Endothelial cell (in vitro differentiated cells): ENCODE data around the gene CDKAL1. TPM values are rescaled to one million over a fixed set of nuclear protein-coding genes. Genes with fewer than 3 reads are reported as not detected.

Experiments
- DNase-seq: peaks from one replicate; pipeline ENCODE4 v3.0.0; 2021; ENCODE audit warnings: low spot score
- H3K27ac Mint-ChIP-seq: one replicate; pipeline ENCODE4 v1.8.0; 2021; ENCODE audit warnings: mixed read lengths, inconsistent platforms; ENCODE audit not compliant: unreplicated experiment
- H3K27me3 Mint-ChIP-seq: one replicate; pipeline ENCODE4 v1.8.0; 2021; ENCODE audit warnings: mild to moderate bottlenecking, moderate library complexity, mixed read lengths, inconsistent platforms; ENCODE audit not compliant: unreplicated experiment
- H3K36me3 Mint-ChIP-seq: one replicate; pipeline ENCODE4 v1.8.0; 2021; ENCODE audit warnings: mild to moderate bottlenecking, low read depth, mixed read lengths, inconsistent platforms; ENCODE audit not compliant: unreplicated experiment
- H3K4me1 Mint-ChIP-seq: one replicate; pipeline ENCODE4 v1.8.0; 2021; ENCODE audit warnings: mild to moderate bottlenecking, mixed read lengths, inconsistent platforms; ENCODE audit not compliant: unreplicated experiment
- H3K4me3 Mint-ChIP-seq: one replicate; pipeline ENCODE4 v1.8.0; 2021; ENCODE audit warnings: mild to moderate bottlenecking, mixed read lengths, inconsistent platforms; ENCODE audit not compliant: unreplicated experiment
- H3K9me3 Mint-ChIP-seq: one replicate; pipeline ENCODE4 v1.8.0; 2021; ENCODE audit warnings: mixed read lengths, inconsistent platforms; ENCODE audit not compliant: unreplicated experiment
- total RNA-seq: library from RNA; stranded (reverse); fragmentation: NEBNext Ultra II Directional; extraction: Animal tissue kit (Norgen Biotek cat#: 25700); gene quantifications from one replicate; pipeline ENCODE4 v1.2.1, GENCODE V29; 2021; ENCODE audit not compliant: unreplicated experiment
- TF ChIP-seq, protein P1 (sequence below): fragments of 200-600 bp; sonication (generic); IDR thresholded peaks from one replicate; pipeline ENCODE4 v1.5.0; 2021; ENCODE audit warnings: antibody characterized with exemption; ENCODE audit not compliant: unreplicated experiment

The CDKAL1 gene
- total RNA-seq, 1 donor from 2014 or later, result 43.9 TPM

DNA sequence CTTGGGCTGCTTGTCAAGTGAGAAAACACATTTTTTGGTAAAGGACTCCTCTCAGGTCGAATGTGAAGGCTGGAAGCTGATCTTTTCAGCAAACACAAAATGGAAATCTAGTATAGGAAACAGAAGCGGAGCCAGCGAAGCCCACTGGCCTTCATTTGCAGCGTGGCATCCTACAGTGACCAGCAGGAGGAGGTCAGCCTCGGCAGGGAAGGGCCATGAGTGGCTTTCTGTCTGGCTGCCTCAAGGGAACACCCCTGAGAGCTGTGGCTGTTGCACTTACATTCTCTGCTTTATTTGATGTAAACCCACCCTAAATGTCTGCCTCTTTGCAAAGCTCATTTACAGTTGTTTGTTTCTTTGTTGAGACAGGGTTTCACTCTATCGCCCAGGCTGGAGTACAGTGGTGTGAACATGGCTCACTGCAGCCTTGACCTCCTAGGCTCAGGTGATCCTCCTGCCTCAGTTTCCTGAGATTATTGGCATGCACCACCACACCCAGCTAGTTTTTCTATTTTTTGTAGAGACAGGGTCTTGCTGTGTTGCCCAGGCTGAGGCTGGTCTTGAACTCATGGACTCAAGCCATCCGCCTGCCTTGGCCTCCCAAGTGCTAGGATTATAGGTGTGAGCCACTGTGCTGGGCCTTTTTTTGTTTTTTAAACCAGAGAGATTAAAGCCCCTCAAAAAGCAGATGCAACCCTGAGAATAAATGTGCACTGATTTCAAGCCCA, 737.3 kb downstream of the CDKAL1 start:
- DNase-seq, result no peak
- peaks cover 2% of the 10 kb centered on the region for H3K4me1 Mint-ChIP-seq
- H3K4me3 Mint-ChIP-seq, result no peak overlapping the region
- peaks cover 4% of the 10 kb centered on the region for H3K36me3 Mint-ChIP-seq
- no peak overlapping the region for H3K27ac Mint-ChIP-seq
- no peaks in the 10 kb centered on the region for H3K9me3 Mint-ChIP-seq
- no peaks in the 10 kb centered on the region for H3K27me3 Mint-ChIP-seq
- TF ChIP-seq, protein P1, sequence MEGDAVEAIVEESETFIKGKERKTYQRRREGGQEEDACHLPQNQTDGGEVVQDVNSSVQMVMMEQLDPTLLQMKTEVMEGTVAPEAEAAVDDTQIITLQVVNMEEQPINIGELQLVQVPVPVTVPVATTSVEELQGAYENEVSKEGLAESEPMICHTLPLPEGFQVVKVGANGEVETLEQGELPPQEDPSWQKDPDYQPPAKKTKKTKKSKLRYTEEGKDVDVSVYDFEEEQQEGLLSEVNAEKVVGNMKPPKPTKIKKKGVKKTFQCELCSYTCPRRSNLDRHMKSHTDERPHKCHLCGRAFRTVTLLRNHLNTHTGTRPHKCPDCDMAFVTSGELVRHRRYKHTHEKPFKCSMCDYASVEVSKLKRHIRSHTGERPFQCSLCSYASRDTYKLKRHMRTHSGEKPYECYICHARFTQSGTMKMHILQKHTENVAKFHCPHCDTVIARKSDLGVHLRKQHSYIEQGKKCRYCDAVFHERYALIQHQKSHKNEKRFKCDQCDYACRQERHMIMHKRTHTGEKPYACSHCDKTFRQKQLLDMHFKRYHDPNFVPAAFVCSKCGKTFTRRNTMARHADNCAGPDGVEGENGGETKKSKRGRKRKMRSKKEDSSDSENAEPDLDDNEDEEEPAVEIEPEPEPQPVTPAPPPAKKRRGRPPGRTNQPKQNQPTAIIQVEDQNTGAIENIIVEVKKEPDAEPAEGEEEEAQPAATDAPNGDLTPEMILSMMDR, result no peak

DNA sequence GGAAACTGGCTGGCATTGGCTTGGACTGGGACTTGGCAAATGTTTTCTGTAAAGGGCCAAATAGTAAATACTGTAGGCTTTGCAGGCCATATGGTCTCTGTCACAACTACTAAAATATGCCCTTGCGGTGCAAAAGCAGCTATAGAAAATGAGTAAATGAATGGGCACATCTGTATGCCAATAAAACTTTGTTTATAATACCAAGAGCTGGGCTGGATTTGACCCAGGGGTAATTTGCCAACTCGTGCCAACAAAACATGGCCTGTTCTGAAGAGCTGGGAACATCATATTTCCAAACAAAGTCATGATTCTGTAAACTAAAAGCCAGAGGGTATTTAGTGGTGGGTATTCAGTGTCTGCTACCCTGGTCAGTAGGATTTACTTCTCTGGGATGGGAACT, 739.2 kb downstream of the CDKAL1 start:
- Mint-ChIP-seq H3K36me3 (peaks cover 4% of the 10 kb centered on the region), H3K4me3 (no peak overlapping the region), H3K4me1 (peaks cover 2% of the 10 kb centered on the region), H3K9me3 (no peaks in the 10 kb centered on the region), H3K27me3 (no peaks in the 10 kb centered on the region), H3K27ac (no peak overlapping the region)
- TF ChIP-seq, protein P1, result no peak
- no peak for DNase-seq

DNA sequence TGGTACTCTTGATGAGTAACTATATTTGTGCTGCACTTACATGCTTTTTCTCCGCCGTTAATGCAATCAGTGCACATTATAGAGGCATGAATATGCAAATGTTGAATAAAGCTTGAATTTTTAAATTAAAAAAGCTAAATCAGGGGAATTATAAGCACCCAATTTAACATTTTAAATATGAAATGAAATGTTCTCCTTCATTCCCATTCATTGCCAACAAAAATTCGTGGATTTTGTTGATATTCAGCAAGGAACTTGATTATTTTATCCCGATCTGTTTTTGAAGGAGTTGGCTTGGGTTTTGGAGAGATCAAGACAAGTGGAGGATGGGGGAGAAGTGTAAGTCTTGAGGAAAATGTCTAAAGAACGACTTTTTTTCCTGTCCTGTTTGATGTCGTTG, 740.6 kb downstream of the CDKAL1 start:
- TF ChIP-seq, protein P1, result no peak
- no peak for DNase-seq
- Mint-ChIP-seq H3K9me3 (no peaks in the 10 kb centered on the region), H3K4me3 (no peak overlapping the region), H3K27me3 (no peaks in the 10 kb centered on the region), H3K36me3 (peaks cover 4% of the 10 kb centered on the region), H3K27ac (no peak overlapping the region), H3K4me1 (no peaks in the 10 kb centered on the region)

DNA sequence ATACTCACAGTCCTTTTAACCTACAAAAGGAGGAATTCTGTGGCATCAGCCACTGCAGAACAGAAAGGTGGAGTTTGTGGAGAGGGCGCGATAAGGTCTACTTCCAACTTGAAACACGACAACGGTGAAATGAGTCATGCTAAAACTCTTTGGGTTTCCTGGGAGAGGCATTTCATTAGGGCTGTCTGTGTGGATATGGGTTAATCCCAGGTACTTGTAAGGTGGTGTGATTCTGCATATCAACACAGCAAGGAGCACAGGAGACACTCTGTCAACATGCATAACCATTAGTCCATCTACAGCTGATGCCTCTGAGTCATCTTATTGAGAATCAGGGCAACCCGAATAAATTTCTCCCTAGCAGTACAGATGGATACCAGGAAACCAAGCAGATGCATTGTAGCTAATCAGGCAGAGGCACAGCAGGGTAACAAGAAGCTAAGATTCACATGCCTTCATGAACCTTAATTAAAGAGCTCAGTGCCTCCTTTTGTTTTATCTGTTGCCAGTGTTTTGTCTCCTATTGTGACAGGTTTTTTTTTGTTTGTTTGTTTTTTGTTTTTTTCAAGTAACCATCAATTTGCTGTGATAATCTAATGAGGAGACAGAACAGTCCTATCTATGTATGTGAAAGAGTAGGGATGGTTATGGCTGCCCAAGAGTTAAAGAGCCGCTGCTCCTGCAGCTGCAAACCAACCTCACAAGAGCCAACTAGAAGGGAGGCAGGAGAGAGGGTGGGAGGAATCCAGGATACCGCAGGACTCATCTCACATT, 743.5 kb downstream of the CDKAL1 start:
- H3K36me3 Mint-ChIP-seq, result peaks cover under 1% of the 10 kb centered on the region
- no peaks in the 10 kb centered on the region for H3K4me1 Mint-ChIP-seq
- H3K4me3 Mint-ChIP-seq, result no peak overlapping the region
- no peak overlapping the region for H3K27ac Mint-ChIP-seq
- H3K27me3 Mint-ChIP-seq, result no peaks in the 10 kb centered on the region
- no peak for DNase-seq
- TF ChIP-seq, protein P1, result no peak
- H3K9me3 Mint-ChIP-seq, result no peaks in the 10 kb centered on the region

DNA sequence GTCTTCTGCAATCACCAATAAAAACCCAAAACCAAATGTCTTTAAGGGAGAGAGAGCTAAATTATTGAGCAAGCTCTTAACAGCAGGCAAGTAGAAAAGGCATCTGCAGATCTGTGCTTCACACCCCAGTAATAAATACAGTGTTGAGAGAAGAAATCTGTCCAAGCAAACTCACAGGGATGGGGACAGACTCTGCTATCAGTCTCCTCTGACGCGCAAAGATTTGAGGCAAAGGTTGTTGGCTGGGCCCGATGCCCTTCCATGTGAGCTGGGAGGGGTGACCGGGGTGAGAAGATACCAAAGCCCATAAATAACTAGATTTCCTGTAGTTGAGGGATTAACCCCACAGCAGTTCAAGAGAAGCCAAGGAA, 744.1 kb downstream of the CDKAL1 start:
- Mint-ChIP-seq H3K27ac (no peak overlapping the region), H3K9me3 (no peaks in the 10 kb centered on the region), H3K27me3 (no peaks in the 10 kb centered on the region), H3K4me1 (no peaks in the 10 kb centered on the region), H3K36me3 (no peaks in the 10 kb centered on the region), H3K4me3 (no peak overlapping the region)
- DNase-seq, result no peak
- TF ChIP-seq, protein P1, result no peak
